ENCODE results near the gene ELP4. TPM values are rescaled to one million over a fixed set of nuclear protein-coding genes. Genes with fewer than 3 reads are reported as not detected.

Gene ELP4
- total RNA-seq, 1 experiment from 2014 or later, result 15.2 TPM

DNA sequence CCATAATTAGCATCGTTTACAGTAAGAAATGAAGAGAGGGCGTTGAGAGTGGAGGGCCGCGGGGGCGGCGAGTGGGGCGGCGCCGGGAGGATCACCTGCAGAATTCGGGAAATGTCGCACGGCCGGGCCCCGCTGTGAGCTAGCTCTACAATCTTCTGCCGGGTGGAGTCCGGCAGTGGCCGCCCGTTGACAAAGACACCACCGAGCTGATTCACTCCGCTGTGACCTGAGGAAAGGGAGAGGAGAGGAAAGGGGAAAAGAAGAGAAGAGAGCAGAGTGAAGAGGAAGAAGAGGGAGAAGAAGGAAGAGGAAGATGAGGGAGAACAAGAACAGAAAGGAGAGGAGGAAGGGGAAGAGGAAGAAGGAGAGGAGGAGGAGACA lies 293.0 kb downstream of the ELP4 start:
- Histone ChIP-seq H3K56ac (ENCODE audit: insufficient read length, low read depth, low read length) (no peak overlapping the region), H4K20me1 (ENCODE audit: control insufficient read depth, insufficient read depth, insufficient read length) (no peaks in the 10 kb centered on the region), H3T11ph (ENCODE audit: low read length) (no peak overlapping the region), H2BK20ac (ENCODE audit: low read depth, low read length, poor library complexity, severe bottlenecking) (no peak overlapping the region), H3K4me2 (ENCODE audit: insufficient read depth, insufficient read length, low read length) (no peak overlapping the region), H2AK5ac (ENCODE audit: insufficient read length, low read length) (no peak overlapping the region), H3K9ac (ENCODE audit: extremely low read depth, insufficient read length, low read length) (no peak overlapping the region), H2BK5ac (ENCODE audit: insufficient read length, low read length) (no peak overlapping the region), H3K9me3 (ENCODE audit: control insufficient read depth, low read depth, low read length) (no peaks in the 10 kb centered on the region), H3K23me2 (ENCODE audit: insufficient read length, low read depth, low read length, poor library complexity, severe bottlenecking) (peaks cover 23% of the 10 kb centered on the region), H4K5ac (ENCODE audit: insufficient read length, low read depth, low read length) (no peak overlapping the region), H4K91ac (ENCODE audit: insufficient read length, low read depth, low read length) (no peak overlapping the region), H3K14ac (ENCODE audit: insufficient read depth, low read length) (no peak overlapping the region), H3K4me1 (ENCODE audit: insufficient read depth, low read length) (no peaks in the 10 kb centered on the region), H2BK120ac (ENCODE audit: low read depth, low read length, poor library complexity, severe bottlenecking) (no peak overlapping the region), H2BK15ac (ENCODE audit: low read depth, low read length) (no peak overlapping the region), H3K23ac (ENCODE audit: insufficient read length, low read depth, low read length) (no peak overlapping the region), H3K27ac (ENCODE audit: insufficient read length, low read depth, low read length) (no peak overlapping the region), H3K4ac (ENCODE audit: low read depth, low read length) (no peak overlapping the region), H3K18ac (ENCODE audit: insufficient read length, low read depth, low read length) (no peak overlapping the region), H2BK12ac (ENCODE audit: insufficient read length, low read depth, low read length) (no peak overlapping the region), H3K79me1 (ENCODE audit: insufficient read depth, low read depth, low read length, poor library complexity, severe bottlenecking) (no peaks in the 10 kb centered on the region), H2AFZ (ENCODE audit: low read length) (no peak overlapping the region), H4K8ac (replicated peaks; ENCODE audit: insufficient read length, low read depth, low read length) (no peak overlapping the region), H3K27me3 (ENCODE audit: insufficient read depth, low read length) (peaks cover 90% of the 10 kb centered on the region), H3K79me2 (ENCODE audit: insufficient read depth, low read length) (no peaks in the 10 kb centered on the region)
- no peak overlapping the region for H3K27ac Mint-ChIP-seq
- WGBS (ENCODE audit: extremely low coverage, insufficient read length, low lambda C conversion rate), result no CpG with 5 or more reads among the region's 20 CpGs
- no peak for DNase-seq
- H3K4me1 Mint-ChIP-seq, result peaks cover 34 to 64% of the 10 kb centered on the region in 2 experiments
- H3K9me3 Mint-ChIP-seq, result peaks cover 3 to 6% of the 10 kb centered on the region in 2 experiments; a peak in 3 of 5 replicates
- no peaks in the 10 kb centered on the region for H3K36me3 Mint-ChIP-seq (ENCODE audit: insufficient read depth in 1 of 3, low read depth in 3 of 3)
- TF ChIP-seq CTCF (conservative IDR thresholded peaks at IDR 0.05), result no peak
- H3K4me3 Mint-ChIP-seq, result 0 out of 5 replicates have a peak overlapping the region, but pooled peaks of 1 of the 2 experiments have one; percentile 16
- H3K27me3 Mint-ChIP-seq (ENCODE audit: low read depth), result peaks cover 100% of the 10 kb centered on the region

Data from H9 (cell line).